Calu3 (cell line): ENCODE data around the gene GPBP1L1. TPM values are rescaled to one million over a fixed set of nuclear protein-coding genes. Genes with fewer than 3 reads are reported as not detected.

Experiments used
- BruUV-seq: library from RNA; stranded (reverse); fragments of 400-500 nt; replicated peaks from 2 replicates; lab custom pipeline; 2021; lab: Mats Ljungman, UMichigan
- CTCF ChIA-PET: fragments of 300-600 bp; sonication (Branson Sonifier 250); formaldehyde crosslinking; loops from one replicate; lab custom pipeline; 2022; ENCODE audit warnings: antibody characterized with exemption; lab: Charles Lee
- DNase-seq: peaks from one replicate; pipeline ENCODE4 v3.0.0; 2022
- H3K27ac Mint-ChIP-seq: one replicate; pipeline ENCODE4 v1.8.0; 2022; ENCODE audit warnings: mixed read lengths; ENCODE audit not compliant: unreplicated experiment
- H3K27me3 Mint-ChIP-seq: one replicate; pipeline ENCODE4 v1.8.0; 2022; ENCODE audit warnings: mixed read lengths; ENCODE audit not compliant: unreplicated experiment
- H3K36me3 Mint-ChIP-seq: one replicate; pipeline ENCODE4 v1.8.0; 2022; ENCODE audit warnings: mild to moderate bottlenecking, moderate library complexity, mixed read lengths; ENCODE audit not compliant: insufficient read depth, unreplicated experiment
- H3K4me1 Mint-ChIP-seq: one replicate; pipeline ENCODE4 v1.8.0; 2022; ENCODE audit warnings: mild to moderate bottlenecking, low read depth, mixed read lengths; ENCODE audit not compliant: unreplicated experiment
- H3K4me3 Mint-ChIP-seq: one replicate; pipeline ENCODE4 v1.8.0; 2022; ENCODE audit warnings: mild to moderate bottlenecking, low read depth, moderate library complexity, mixed read lengths; ENCODE audit not compliant: unreplicated experiment
- H3K9me3 Mint-ChIP-seq: one replicate; pipeline ENCODE4 v1.8.0; 2022; ENCODE audit warnings: low read depth, mixed read lengths; ENCODE audit not compliant: unreplicated experiment
- intact Hi-C: fragments of 100-400 bp; cut with micrococcal nuclease; formaldehyde crosslinking; loops from one replicate; pipeline ENCODE4 v1.10.0; 2022; ENCODE audit not compliant: unreplicated experiment
- total RNA-seq: library from RNA; stranded (reverse); gene quantifications from 2 replicates; pipeline ENCODE4 v1.2.3, GENCODE V29; 2022
- TF ChIP-seq, protein P1 (sequence below): fragments of 200-600 bp; IDR thresholded peaks from one replicate; pipeline ENCODE4 v1.8.0; 2022; ENCODE audit warnings: antibody characterized with exemption; ENCODE audit not compliant: unreplicated experiment

The GPBP1L1 gene
- total RNA-seq, 1 experiment from 2014 or later = 117 TPM

DNA sequence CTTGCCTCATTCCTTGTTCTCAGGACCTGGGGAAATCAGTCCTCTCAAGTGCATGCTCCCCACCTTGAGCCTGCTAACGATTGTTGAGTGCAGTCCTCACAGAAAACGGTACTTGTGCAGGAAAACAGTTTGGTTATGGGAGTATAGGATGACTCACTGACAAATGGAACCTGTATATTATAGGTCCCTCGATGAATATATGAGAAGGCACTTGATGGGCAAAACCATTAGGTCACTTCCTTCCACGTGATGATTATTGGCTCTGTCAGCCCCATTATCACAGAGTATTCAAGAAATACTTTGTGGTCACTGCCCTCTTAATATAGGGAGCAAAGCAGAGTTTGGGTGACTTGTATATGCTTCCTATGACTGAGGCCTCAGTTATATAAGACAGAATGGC, 68.7 kb downstream of the GPBP1L1 start:
- CTCF ChIA-PET = no interaction called here
- TF ChIP-seq, protein P1, sequence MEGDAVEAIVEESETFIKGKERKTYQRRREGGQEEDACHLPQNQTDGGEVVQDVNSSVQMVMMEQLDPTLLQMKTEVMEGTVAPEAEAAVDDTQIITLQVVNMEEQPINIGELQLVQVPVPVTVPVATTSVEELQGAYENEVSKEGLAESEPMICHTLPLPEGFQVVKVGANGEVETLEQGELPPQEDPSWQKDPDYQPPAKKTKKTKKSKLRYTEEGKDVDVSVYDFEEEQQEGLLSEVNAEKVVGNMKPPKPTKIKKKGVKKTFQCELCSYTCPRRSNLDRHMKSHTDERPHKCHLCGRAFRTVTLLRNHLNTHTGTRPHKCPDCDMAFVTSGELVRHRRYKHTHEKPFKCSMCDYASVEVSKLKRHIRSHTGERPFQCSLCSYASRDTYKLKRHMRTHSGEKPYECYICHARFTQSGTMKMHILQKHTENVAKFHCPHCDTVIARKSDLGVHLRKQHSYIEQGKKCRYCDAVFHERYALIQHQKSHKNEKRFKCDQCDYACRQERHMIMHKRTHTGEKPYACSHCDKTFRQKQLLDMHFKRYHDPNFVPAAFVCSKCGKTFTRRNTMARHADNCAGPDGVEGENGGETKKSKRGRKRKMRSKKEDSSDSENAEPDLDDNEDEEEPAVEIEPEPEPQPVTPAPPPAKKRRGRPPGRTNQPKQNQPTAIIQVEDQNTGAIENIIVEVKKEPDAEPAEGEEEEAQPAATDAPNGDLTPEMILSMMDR = no peak
- BruUV-seq = no TSS peak
- H3K27me3 Mint-ChIP-seq = no peaks in the 10 kb centered on the region
- no peaks in the 10 kb centered on the region for H3K9me3 Mint-ChIP-seq
- no peak overlapping the region for H3K27ac Mint-ChIP-seq
- no peak overlapping the region for H3K4me3 Mint-ChIP-seq
- no peak for DNase-seq
- intact Hi-C loops = no loop called here
- H3K36me3 Mint-ChIP-seq = peaks cover 64% of the 10 kb centered on the region
- H3K4me1 Mint-ChIP-seq = no peaks in the 10 kb centered on the region

DNA sequence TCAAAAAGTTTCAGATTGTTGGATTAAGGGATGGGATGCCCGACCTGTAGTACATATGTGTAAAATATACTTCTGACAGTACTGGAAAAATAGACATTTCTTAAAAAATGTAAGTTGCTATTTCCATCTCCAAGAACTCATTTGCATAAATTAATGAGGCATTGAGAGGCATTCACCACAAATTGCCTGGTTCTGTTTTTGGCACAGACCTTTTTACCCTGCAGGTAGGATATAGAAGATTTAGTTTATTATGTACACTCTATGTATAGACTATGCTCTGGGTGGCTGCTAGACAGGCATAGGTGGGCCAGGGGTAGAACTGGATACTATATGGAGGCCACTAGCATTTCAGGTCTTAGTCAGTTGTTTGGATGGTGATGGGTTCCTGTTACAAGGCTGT, 70.4 kb downstream of the GPBP1L1 start:
- H3K4me3 Mint-ChIP-seq = no peak overlapping the region
- no TSS peak for BruUV-seq
- DNase-seq = no peak
- no peaks in the 10 kb centered on the region for H3K4me1 Mint-ChIP-seq
- TF ChIP-seq, protein P1 = no peak
- no peak overlapping the region for H3K27ac Mint-ChIP-seq
- H3K27me3 Mint-ChIP-seq = no peaks in the 10 kb centered on the region
- intact Hi-C loops = no loop called here
- peaks cover 75% of the 10 kb centered on the region for H3K36me3 Mint-ChIP-seq
- no peaks in the 10 kb centered on the region for H3K9me3 Mint-ChIP-seq
- CTCF ChIA-PET = interaction anchor here (0.6 kb wide), 1 partner anchor 40 kb away, joined by 3 read pairs; no protein-coding TSS in a partner anchor

DNA sequence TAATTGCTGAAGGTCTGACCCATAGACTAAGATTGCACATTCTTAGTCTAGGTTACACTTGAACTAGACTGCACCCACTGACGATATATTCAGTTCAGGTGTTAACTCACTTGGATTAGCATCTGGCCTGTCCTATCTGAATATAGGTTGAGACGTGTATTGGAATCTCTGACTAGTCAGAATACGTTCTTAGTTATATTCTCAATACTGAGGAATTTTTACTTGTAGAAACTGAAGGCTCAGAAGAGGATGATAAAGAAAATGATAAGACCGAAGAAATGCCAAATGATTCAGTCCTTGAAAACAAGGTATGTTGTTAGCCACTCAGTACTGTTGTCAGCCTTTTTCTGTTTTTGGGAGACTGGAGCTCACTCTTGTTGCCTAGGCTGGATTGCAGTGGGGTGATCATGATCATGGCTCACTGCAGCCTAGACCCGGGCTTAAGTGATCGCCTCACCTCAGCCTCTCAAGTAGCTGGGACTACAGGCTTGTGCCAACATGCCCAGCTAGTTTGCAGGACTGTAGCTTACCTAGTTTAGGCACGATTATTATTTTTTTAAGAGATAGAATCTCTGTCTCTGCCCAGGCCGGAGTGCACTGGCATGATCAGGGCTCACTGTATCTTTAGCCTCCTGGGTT, 73.3 kb downstream of the GPBP1L1 start:
- DNase-seq = no peak
- CTCF ChIA-PET = interaction anchor here (0.6 kb wide), 1 partner anchor 29 kb away, joined by 5 read pairs; no protein-coding TSS in a partner anchor

DNA sequence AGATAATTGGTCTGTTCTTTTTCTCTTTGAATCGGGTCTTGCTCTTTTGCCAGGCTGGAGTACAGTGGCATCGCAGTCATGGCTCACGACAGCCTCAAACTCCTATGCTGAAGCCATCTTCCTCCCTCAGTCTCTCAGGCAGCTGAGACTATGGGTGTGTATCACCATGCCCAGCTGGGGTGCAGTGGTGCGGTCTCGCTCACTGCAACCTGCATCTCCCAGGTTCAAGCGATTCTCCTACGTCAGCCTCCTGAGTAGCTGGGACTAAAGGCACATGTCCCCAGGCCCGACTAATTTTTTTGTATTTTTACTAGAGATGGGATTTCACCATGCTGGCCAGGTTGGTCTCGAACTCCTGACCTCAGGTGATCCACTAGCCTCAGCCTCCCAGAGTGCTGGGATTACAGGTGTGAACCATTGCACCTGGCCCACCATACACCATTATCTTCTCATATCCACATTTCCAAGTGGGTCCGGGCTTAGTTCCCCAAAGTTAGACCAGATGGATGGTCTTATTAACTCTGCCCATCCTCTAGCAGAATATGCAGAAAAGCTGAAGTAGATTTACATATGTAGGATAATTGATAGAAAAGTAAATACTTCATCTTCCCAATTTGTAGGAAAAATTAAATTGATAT, 75.6 kb downstream of the GPBP1L1 start:
- no TSS peak for BruUV-seq
- TF ChIP-seq, protein P1 = no peak
- Mint-ChIP-seq H3K36me3 (peaks cover 75% of the 10 kb centered on the region), H3K27ac (no peak overlapping the region), H3K27me3 (no peaks in the 10 kb centered on the region), H3K4me3 (no peak overlapping the region), H3K9me3 (no peaks in the 10 kb centered on the region), H3K4me1 (peaks cover 11% of the 10 kb centered on the region)
- CTCF ChIA-PET = no interaction called here
- no peak for DNase-seq
- intact Hi-C loops = no loop called here

More for the DNA sequence above, 73.3 kb downstream of the GPBP1L1 start:
- intact Hi-C loops = no loop called here
- H3K27ac Mint-ChIP-seq = no peak overlapping the region
- H3K36me3 Mint-ChIP-seq = peaks cover 71% of the 10 kb centered on the region
- TF ChIP-seq, protein P1 = no peak
- BruUV-seq = no TSS peak
- no peaks in the 10 kb centered on the region for H3K4me1 Mint-ChIP-seq
- no peak overlapping the region for H3K4me3 Mint-ChIP-seq
- H3K27me3 Mint-ChIP-seq = no peaks in the 10 kb centered on the region
- no peaks in the 10 kb centered on the region for H3K9me3 Mint-ChIP-seq
